Left ventricle myocardium inferior (tissue), 1 donor: ENCODE data around the gene AGBL4. TPM values are rescaled to one million over a fixed set of nuclear protein-coding genes. Genes with fewer than 3 reads are reported as not detected.

Experiments used
- DNase-seq: peaks from one replicate; pipeline ENCODE4 v3.0.0-alpha.2; 2020
- H3K27ac ChIP-seq: fragments of 200-600 bp; replicated peaks from 2 replicates; pipeline ENCODE4 v1.8.0; 2021
- H3K27me3 ChIP-seq: fragments of 200-600 bp; 2 replicates; pipeline ENCODE4 v1.8.0; 2021; ENCODE audit warnings: low read depth
- H3K36me3 ChIP-seq: fragments of 200-600 bp; 2 replicates; pipeline ENCODE4 v1.8.0; 2021
- H3K4me1 ChIP-seq: fragments of 200-600 bp; 2 replicates; pipeline ENCODE4 v1.8.0; 2021
- H3K4me3 ChIP-seq: fragments of 200-600 bp; 2 replicates; pipeline ENCODE4 v1.8.0; 2021; ENCODE audit warnings: mild to moderate bottlenecking, moderate library complexity
- H3K9me3 ChIP-seq: fragments of 200-600 bp; replicated peaks from 2 replicates; pipeline ENCODE4 v1.8.0; 2021
- intact Hi-C: fragments of 100-400 bp; cut with micrococcal nuclease; formaldehyde crosslinking; loops from one replicate; pipeline ENCODE4 v1.11.0; 2022
- total RNA-seq: library from RNA; stranded (reverse); fragmentation: NEBNext Ultra II Directional; extraction: Animal tissue kit (Norgen Biotek cat#: 25700); gene quantifications from one replicate; pipeline ENCODE4 v1.2.1, GENCODE V29; 2021
- TF ChIP-seq, protein P1 (sequence below): fragments of 200-600 bp; IDR thresholded peaks from 2 replicates; pipeline ENCODE4 v1.8.0; 2021; ENCODE audit warnings: antibody characterized with exemption, mild to moderate bottlenecking, borderline replicate concordance
- donor health status: DM: no; HTN: yes; CAD: no; lungs with severe emphysema.

AGBL4 gene
- total RNA-seq, 1 donor from 2014 or later, result 0.38 TPM

DNA sequence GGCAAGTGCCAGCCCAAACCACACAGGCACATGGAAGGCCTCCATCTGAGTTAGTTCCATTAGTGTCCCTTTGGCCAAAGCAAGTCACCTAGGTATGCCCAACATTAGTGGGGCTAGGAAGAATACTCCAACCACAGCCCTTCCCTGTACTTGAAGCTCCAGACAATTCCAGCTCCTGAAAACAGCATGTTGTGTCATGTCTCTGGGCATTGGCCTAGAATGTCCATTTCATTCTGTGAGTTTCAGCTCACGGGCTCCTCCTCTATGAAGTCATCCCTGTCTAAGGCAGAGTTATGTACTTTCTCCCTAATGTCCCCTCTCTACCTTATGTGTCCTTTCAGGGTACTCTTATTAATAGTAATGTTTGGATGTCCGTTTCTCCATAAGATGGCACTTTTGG, 1455.3 kb downstream of the AGBL4 start:
- TF ChIP-seq, protein P1, sequence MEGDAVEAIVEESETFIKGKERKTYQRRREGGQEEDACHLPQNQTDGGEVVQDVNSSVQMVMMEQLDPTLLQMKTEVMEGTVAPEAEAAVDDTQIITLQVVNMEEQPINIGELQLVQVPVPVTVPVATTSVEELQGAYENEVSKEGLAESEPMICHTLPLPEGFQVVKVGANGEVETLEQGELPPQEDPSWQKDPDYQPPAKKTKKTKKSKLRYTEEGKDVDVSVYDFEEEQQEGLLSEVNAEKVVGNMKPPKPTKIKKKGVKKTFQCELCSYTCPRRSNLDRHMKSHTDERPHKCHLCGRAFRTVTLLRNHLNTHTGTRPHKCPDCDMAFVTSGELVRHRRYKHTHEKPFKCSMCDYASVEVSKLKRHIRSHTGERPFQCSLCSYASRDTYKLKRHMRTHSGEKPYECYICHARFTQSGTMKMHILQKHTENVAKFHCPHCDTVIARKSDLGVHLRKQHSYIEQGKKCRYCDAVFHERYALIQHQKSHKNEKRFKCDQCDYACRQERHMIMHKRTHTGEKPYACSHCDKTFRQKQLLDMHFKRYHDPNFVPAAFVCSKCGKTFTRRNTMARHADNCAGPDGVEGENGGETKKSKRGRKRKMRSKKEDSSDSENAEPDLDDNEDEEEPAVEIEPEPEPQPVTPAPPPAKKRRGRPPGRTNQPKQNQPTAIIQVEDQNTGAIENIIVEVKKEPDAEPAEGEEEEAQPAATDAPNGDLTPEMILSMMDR, result no peak

DNA sequence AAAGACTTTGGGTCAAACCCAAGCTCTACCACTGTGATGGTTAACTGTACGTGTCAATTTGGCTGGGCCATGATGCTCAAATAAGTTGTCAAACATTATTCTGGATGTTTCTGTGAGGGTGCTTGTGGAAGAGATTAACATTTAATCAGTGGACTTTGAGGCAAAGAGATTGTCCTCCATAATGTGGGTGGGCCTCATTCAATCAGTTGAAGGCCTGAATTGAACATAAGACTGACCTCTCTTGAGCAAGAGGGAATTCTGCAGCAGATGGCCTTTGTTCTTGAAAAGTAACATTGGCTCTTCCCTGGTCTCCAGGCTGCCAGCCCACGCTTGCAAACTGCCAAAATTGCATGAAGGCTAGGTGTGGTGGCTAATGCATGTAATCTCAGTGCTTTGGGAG, 1457.3 kb downstream of the AGBL4 start:
- intact Hi-C loops, result no loop called here
- DNase-seq, result no peak
- TF ChIP-seq, protein P1, result no peak

More for the DNA sequence above, 1455.3 kb downstream of the AGBL4 start:
- peaks cover 12% of the 10 kb centered on the region for H3K27me3 ChIP-seq
- no peak overlapping the region for H3K27ac ChIP-seq
- intact Hi-C loops, result no loop called here
- H3K9me3 ChIP-seq, result no peaks in the 10 kb centered on the region
- H3K4me3 ChIP-seq, result no peak overlapping the region
- no peaks in the 10 kb centered on the region for H3K36me3 ChIP-seq
- DNase-seq, result no peak
- H3K4me1 ChIP-seq, result no peaks in the 10 kb centered on the region

DNA sequence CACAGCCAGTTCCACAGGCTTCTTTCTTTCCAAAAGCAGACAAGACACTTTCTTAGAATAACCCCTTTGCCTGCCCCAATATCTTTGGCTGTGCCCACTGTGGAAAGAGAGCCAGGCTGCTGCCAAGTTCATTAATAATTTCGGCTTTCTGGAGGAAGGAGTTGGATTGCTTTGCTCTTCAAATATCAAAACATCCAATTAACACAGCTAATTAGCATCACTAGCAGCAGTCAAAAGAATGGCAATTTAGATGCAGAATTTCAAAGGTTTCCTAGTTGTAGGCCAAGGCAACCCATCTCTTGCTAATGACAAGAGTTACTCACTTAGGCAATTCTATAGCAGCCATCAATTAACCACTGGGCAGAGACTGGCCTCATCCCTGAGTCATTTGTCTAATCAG, 1460.7 kb downstream of the AGBL4 start:
- no peak for DNase-seq
- Histone ChIP-seq H3K4me1 (no peaks in the 10 kb centered on the region), H3K27ac (no peak overlapping the region), H3K36me3 (no peaks in the 10 kb centered on the region), H3K4me3 (no peak overlapping the region), H3K27me3 (peaks cover 31% of the 10 kb centered on the region), H3K9me3 (no peaks in the 10 kb centered on the region)
- intact Hi-C loops, result no loop called here
- TF ChIP-seq, protein P1, result no peak

More for the DNA sequence above, 1457.3 kb downstream of the AGBL4 start:
- no peaks in the 10 kb centered on the region for H3K36me3 ChIP-seq
- no peaks in the 10 kb centered on the region for H3K9me3 ChIP-seq
- H3K27ac ChIP-seq, result no peak overlapping the region
- H3K4me3 ChIP-seq, result no peak overlapping the region
- peaks cover 12% of the 10 kb centered on the region for H3K27me3 ChIP-seq
- no peaks in the 10 kb centered on the region for H3K4me1 ChIP-seq

DNA sequence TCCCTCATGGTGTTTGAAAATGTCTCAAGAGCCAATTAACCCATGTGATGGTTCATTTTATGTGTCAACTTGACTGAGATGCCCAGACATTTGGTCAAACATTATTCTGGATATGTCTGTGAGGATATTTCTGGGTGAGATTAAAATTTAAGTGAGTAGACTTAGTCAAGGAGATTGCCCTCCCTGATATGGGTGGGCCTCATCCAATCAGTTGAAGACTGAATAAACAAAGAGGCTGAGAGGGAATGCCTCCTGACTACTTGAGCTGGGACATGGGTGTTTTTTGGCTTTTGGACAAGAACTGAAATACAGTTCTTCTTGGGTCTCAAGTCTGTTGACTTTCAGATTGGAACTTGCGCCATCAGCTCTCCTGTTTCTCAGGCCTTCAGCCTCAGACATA, 1462.3 kb downstream of the AGBL4 start:
- Histone ChIP-seq H3K4me1 (no peaks in the 10 kb centered on the region), H3K9me3 (no peaks in the 10 kb centered on the region), H3K27me3 (peaks cover 26% of the 10 kb centered on the region), H3K27ac (no peak overlapping the region), H3K36me3 (no peaks in the 10 kb centered on the region), H3K4me3 (no peak overlapping the region)
- TF ChIP-seq, protein P1, result no peak
- no peak for DNase-seq
- intact Hi-C loops, result no loop called here

DNA sequence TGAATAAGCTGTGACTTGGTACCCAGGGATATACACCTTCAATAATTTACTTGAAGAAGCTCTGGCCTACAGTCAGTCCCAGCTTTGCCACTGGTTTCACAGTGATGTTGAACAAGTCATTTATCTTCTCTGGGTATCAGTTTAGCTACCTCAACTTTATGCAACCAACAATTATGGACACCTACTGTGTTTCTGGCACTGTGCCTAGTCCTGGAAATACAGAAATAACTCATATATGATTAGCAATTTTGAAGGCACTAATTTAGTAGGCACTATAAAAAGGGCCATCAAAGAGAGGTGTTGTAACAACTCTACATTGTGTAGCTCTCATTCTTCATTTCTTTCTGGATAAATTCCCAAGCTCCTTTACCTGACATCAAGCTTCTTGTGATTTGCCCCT, 1463.2 kb downstream of the AGBL4 start:
- Histone ChIP-seq H3K27me3 (peaks cover 26% of the 10 kb centered on the region), H3K4me1 (no peaks in the 10 kb centered on the region), H3K27ac (no peak overlapping the region), H3K36me3 (no peaks in the 10 kb centered on the region), H3K9me3 (no peaks in the 10 kb centered on the region), H3K4me3 (no peak overlapping the region)
- TF ChIP-seq, protein P1, result no peak
- intact Hi-C loops, result no loop called here
- no peak for DNase-seq

DNA sequence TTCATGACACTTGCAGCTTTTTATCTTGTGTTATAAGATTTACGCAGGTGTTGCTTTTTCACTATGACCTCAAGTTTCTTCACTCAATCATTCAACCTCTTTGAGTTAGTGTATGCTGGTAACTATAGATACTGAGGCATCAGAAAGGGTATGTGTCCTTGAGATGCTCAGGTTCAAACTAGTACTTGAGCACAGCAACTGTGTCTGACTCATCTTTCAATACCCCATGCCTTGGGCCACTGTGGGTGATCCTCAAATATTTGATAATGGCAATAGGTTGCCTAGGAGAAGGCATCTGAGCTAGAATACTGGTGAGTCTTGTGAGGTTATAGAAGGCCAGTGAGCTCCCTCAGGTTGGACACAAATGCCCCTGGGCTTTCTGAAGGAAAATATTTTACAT, 1463.6 kb downstream of the AGBL4 start:
- TF ChIP-seq, protein P1, result no peak
- H3K4me1 ChIP-seq, result no peaks in the 10 kb centered on the region
- no peak overlapping the region for H3K27ac ChIP-seq
- no peaks in the 10 kb centered on the region for H3K9me3 ChIP-seq
- H3K27me3 ChIP-seq, result peaks cover 26% of the 10 kb centered on the region
- DNase-seq, result no peak
- intact Hi-C loops, result no loop called here
- H3K36me3 ChIP-seq, result no peaks in the 10 kb centered on the region
- H3K4me3 ChIP-seq, result no peak overlapping the region
